ENCODE data around the gene HSP90AA1. TPM values are rescaled to one million over a fixed set of nuclear protein-coding genes. Genes with fewer than 3 reads are reported as not detected.

The HSP90AA1 gene
- total RNA-seq, 1 experiment from 2014 or later = 464 TPM

- ChIA-PET CTCF (no interaction called here), POLR2A (no interaction called here)
- H3K4me3 ChIP-seq (ENCODE audit: low read depth, low read length) = no peak overlapping the region
- peaks cover 17% of the 10 kb centered on the region for H3K36me3 Mint-ChIP-seq (ENCODE audit: insufficient read depth, unreplicated experiment)
- no peak for TF ChIP-seq CTCF (IDR thresholded peaks at IDR 0.05; ENCODE audit: insufficient read depth in 1 of 2, low read depth in 1 of 2, low read length in 1 of 2, severe bottlenecking in 1 of 2, unreplicated experiment in 1 of 2)
- peaks cover 27% of the 10 kb centered on the region for H3K4me1 Mint-ChIP-seq (ENCODE audit: low read depth, unreplicated experiment)
- intact Hi-C loops (cut with micrococcal nuclease; ENCODE audit: unreplicated experiment) = no loop called here
- no TSS peak for BruUV-seq (replicated peaks)
- H3K9me3 Mint-ChIP-seq (ENCODE audit: unreplicated experiment) = no peaks in the 10 kb centered on the region
- peaks cover 36% of the 10 kb centered on the region for H3K4me1 ChIP-seq
- H3K36me3 ChIP-seq (ENCODE audit: control insufficient read depth, insufficient read depth, low read length) = no peaks in the 10 kb centered on the region
- H3K4me3 Mint-ChIP-seq (ENCODE audit: unreplicated experiment) = no peak overlapping the region
- no peak for DNase-seq
- H3K9me3 ChIP-seq = no peaks in the 10 kb centered on the region
- no peak overlapping the region for H3K27ac Mint-ChIP-seq (ENCODE audit: unreplicated experiment)
- no peaks in the 10 kb centered on the region for H3K27me3 Mint-ChIP-seq (ENCODE audit: insufficient read depth, unreplicated experiment)
- H3K27me3 ChIP-seq (replicated peaks; ENCODE audit: control insufficient read depth, insufficient read depth, low read length) = no peaks in the 10 kb centered on the region
Observed at GRCh38 chr14:102094101-102094500, 7.3 kb upstream of the HSP90AA1 start.

GRCh38 chr14:102092806-102093205 is 6.0 kb upstream of the HSP90AA1 start:
- intact Hi-C loops (cut with micrococcal nuclease; ENCODE audit: unreplicated experiment) = no loop called here
- H3K4me3 Mint-ChIP-seq (ENCODE audit: unreplicated experiment) = no peak overlapping the region
- H3K4me1 ChIP-seq = peaks cover 34% of the 10 kb centered on the region
- BruUV-seq (replicated peaks) = no TSS peak
- CTCF ChIA-PET = no interaction called here
- H3K4me3 ChIP-seq (ENCODE audit: low read depth, low read length) = no peak overlapping the region
- no peaks in the 10 kb centered on the region for H3K27me3 ChIP-seq (replicated peaks; ENCODE audit: control insufficient read depth, insufficient read depth, low read length)
- H3K4me1 Mint-ChIP-seq (ENCODE audit: low read depth, unreplicated experiment) = peaks cover 38% of the 10 kb centered on the region
- no peaks in the 10 kb centered on the region for H3K9me3 Mint-ChIP-seq (ENCODE audit: unreplicated experiment)
- H3K36me3 Mint-ChIP-seq (ENCODE audit: insufficient read depth, unreplicated experiment) = peaks cover 28% of the 10 kb centered on the region
- H3K9me3 ChIP-seq = no peaks in the 10 kb centered on the region
- DNase-seq = no peak
- no peak for TF ChIP-seq CTCF (IDR thresholded peaks at IDR 0.05; ENCODE audit: insufficient read depth in 1 of 2, low read depth in 1 of 2, low read length in 1 of 2, severe bottlenecking in 1 of 2, unreplicated experiment in 1 of 2)
- H3K27ac Mint-ChIP-seq (ENCODE audit: unreplicated experiment) = no peak overlapping the region
- POLR2A ChIA-PET = no interaction called here
- no peaks in the 10 kb centered on the region for H3K36me3 ChIP-seq (ENCODE audit: control insufficient read depth, insufficient read depth, low read length)
- no peaks in the 10 kb centered on the region for H3K27me3 Mint-ChIP-seq (ENCODE audit: insufficient read depth, unreplicated experiment)

DNA sequence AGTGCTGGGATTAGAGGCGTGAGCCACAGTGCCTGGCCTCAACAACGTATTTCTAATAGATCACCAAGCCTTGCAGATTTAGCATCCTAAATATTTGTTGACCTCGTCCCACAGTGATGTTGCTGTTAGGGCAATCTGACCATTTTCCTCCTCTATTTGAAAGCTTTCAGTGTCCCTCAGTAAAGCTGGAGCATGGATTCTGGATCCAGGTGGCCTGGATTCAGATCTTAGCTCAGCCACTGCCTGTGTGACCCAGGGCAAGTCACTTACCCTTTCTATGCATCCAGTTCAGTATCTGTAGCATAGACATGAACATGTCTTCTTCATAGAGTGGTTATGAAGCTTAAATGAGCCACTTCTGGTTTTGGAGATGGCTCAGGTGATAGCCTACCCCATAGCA is 3.9 kb upstream of the HSP90AA1 start:
- intact Hi-C loops (cut with micrococcal nuclease; ENCODE audit: unreplicated experiment) = no loop called here
- Mint-ChIP-seq H3K27me3 (ENCODE audit: insufficient read depth, unreplicated experiment) (no peaks in the 10 kb centered on the region), H3K4me3 (ENCODE audit: unreplicated experiment) (no peak overlapping the region), H3K36me3 (ENCODE audit: insufficient read depth, unreplicated experiment) (peaks cover 35% of the 10 kb centered on the region), H3K27ac (ENCODE audit: unreplicated experiment) (no peak overlapping the region), H3K9me3 (ENCODE audit: unreplicated experiment) (no peaks in the 10 kb centered on the region), H3K4me1 (ENCODE audit: low read depth, unreplicated experiment) (peaks cover 25% of the 10 kb centered on the region)
- DNase-seq = no peak
- Histone ChIP-seq H3K4me1 (peaks cover 16% of the 10 kb centered on the region), H3K4me3 (ENCODE audit: low read depth, low read length) (no peak overlapping the region), H3K27me3 (replicated peaks; ENCODE audit: control insufficient read depth, insufficient read depth, low read length) (no peaks in the 10 kb centered on the region), H3K9me3 (no peaks in the 10 kb centered on the region), H3K36me3 (ENCODE audit: control insufficient read depth, insufficient read depth, low read length) (no peaks in the 10 kb centered on the region; the same call in 1 of the 2 replicates)
- TF ChIP-seq CTCF (IDR thresholded peaks at IDR 0.05; ENCODE audit: insufficient read depth in 1 of 2, low read depth in 1 of 2, low read length in 1 of 2, severe bottlenecking in 1 of 2, unreplicated experiment in 1 of 2) = no peak
- CTCF ChIA-PET = no interaction called here
- no TSS peak for BruUV-seq (replicated peaks)
- POLR2A ChIA-PET = no interaction called here

All from Caco-2 (cell line).